Measurements from ENCODE around the gene LCN9.

DNA sequence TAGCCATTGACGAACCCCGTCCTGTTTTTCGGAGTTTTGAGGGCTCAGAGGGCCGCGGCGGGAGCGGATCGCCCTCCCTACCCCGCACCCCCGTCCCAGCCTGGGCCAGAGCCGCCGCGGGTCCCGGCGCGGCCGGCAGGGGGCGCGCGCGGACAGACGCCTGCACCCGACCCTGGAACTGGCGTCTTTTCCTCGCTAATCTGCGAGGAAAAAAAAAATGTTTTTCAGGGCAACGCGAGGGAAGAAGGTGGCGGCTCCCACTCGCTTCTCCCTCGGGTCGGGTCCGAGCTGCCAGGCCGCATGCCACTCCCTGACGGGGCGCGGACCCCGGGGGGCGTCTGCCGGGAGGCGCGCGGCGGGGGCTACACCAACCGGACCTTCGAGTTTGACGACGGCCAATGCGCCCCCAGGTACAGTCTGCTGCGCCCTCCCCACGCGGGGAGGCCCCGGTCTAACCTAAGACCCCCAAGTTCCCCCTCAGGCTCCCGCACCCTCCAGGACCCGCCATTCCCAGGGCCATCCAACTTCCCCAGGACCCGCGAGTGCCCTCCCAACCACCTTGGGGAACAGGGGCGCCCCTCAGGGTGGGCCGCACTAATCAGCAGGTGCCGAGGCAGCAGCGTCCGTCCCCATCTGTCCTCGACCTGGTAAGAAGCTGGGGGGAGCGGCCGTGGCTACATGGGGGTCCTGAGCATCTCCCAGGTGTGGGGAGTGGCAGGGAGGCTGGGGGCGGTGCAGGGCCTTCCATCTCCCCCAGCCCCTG, 39.0 kb downstream of the LCN9 start, which contains the start of gene KCNT1:
- TF ChIP-seq, protein P1, sequence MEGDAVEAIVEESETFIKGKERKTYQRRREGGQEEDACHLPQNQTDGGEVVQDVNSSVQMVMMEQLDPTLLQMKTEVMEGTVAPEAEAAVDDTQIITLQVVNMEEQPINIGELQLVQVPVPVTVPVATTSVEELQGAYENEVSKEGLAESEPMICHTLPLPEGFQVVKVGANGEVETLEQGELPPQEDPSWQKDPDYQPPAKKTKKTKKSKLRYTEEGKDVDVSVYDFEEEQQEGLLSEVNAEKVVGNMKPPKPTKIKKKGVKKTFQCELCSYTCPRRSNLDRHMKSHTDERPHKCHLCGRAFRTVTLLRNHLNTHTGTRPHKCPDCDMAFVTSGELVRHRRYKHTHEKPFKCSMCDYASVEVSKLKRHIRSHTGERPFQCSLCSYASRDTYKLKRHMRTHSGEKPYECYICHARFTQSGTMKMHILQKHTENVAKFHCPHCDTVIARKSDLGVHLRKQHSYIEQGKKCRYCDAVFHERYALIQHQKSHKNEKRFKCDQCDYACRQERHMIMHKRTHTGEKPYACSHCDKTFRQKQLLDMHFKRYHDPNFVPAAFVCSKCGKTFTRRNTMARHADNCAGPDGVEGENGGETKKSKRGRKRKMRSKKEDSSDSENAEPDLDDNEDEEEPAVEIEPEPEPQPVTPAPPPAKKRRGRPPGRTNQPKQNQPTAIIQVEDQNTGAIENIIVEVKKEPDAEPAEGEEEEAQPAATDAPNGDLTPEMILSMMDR (IDR thresholded peaks at IDR 0.05; ENCODE audit: low read depth, low read length): peak; percentile 71
- TF ChIP-seq POLR2A (IDR thresholded peaks at IDR 0.05; ENCODE audit: extremely low read depth, insufficient read length): no peak

Data from NB4 (cell line).